GM12801 (cell line): ENCODE data around the gene PAIP2B.

Source experiments
- TF ChIP-seq, protein P1 (sequence below): IDR thresholded peaks from one replicate; pipeline ENCODE4 v1.5.1; 2011; ENCODE audit warnings: control low read depth; ENCODE audit not compliant: insufficient read length; ENCODE audit errors: extremely low read depth

The PAIP2B gene

GRCh38 chr2:71238089-71238488 lies 11.2 kb upstream of the PAIP2B start:
- TF ChIP-seq, protein P1, sequence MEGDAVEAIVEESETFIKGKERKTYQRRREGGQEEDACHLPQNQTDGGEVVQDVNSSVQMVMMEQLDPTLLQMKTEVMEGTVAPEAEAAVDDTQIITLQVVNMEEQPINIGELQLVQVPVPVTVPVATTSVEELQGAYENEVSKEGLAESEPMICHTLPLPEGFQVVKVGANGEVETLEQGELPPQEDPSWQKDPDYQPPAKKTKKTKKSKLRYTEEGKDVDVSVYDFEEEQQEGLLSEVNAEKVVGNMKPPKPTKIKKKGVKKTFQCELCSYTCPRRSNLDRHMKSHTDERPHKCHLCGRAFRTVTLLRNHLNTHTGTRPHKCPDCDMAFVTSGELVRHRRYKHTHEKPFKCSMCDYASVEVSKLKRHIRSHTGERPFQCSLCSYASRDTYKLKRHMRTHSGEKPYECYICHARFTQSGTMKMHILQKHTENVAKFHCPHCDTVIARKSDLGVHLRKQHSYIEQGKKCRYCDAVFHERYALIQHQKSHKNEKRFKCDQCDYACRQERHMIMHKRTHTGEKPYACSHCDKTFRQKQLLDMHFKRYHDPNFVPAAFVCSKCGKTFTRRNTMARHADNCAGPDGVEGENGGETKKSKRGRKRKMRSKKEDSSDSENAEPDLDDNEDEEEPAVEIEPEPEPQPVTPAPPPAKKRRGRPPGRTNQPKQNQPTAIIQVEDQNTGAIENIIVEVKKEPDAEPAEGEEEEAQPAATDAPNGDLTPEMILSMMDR, result no peak

- TF ChIP-seq, protein P1, result no peak
Observed at GRCh38 chr2:71235930-71236587, 9.2 kb upstream of the PAIP2B start.

DNA sequence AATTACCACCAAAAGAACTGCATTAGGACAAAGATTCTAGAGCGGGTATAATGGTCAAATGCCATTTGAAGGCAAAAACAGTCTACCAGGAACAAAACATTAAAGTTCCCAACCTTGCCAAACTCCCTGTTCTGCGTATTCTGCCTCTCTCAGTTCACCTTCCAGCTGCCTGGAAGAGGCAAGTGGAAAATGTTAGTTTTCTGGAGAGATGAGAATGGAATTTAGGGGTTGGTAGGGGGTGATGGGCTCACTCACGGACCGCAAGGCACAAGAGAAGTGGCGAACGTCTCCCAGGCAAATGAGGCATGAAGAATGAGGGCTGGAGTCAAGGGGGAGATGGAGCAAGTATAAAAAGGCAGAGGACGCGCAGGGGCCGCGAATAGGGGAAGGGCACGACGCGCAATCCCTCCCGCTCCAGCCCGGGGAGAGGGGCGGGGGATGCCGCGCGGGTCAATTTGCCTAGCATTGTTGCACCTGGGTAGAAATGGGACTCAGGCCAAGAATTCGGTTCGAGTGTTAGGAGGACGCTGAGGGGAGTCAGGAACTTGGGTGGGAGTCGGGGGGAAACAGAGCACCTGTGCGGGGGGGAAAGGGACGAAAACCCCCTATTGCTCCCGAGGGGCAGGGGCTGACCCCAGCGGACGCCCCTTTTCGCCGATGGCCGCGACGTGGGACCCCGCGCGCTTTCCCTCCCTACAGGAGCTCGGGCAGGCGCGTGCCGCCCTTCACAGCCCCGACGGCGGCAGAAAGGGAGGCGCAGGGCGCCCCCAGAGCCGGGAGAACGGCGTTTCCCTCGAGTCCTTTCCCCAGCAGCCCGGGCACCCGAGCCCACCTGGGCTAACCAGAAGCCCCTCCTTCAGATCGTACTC lies 573 bp downstream of the PAIP2B start:
- TF ChIP-seq, protein P1, result no peak

DNA sequence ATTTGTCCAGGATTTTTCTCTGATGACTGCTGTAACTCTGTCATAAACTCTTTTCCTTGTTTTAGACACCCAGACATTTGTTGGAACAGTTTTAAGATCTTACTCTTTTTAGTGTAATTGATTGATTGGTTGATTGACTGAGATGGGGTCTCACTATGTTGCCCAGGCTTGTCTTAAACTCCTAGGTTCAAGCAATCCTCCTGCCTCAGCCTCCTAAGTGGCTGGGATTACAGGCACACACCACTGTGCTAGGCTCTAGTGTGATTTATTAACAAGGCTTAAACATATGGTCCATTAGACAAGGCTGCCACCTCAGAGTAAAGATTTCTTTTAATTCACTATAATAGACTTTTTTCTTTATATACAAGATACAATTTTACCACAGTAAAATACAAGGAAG lies 2.0 kb downstream of the PAIP2B start:
- TF ChIP-seq, protein P1, result no peak

DNA sequence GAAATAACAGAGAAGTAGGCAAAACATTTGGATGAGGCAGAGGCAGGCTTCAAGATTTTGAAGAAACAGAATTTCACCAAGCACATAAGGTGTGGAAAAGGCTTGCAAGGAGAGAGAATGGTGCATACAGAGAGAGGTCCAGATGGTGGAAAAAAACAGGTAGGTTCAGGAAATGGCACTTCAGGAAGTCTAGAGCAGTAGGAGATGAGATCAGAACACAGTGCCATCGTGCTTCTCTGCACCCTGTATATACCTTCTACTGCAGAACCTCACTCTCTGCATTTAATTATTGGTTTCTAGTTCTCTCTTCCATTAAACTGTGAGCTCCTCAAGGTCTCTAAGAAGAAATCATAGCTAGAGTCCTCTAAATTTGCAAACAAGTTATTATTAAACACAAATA lies 2.4 kb downstream of the PAIP2B start:
- TF ChIP-seq, protein P1, result no peak

GRCh38 chr2:71223767-71224333 lies 3.1 kb downstream of the PAIP2B start:
- TF ChIP-seq, protein P1, result no peak

DNA sequence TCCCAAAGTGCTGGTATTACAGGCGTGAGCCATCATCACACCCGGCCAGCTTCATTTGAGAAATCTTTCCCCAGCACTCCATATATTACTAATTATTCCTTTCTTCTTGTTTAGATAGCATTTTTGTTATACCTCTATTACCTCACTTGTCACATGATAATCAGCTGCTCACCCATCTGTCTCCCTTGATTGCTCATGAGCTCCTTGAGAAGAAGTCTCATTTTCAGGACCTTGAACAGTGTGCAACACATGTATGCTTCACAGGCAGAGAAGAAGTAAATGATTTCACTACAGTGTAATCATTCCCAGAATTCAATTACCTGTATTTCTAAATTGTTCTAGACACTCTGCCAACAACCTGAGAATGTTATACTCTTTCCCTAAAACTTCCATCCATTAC lies 6.2 kb downstream of the PAIP2B start:
- TF ChIP-seq, protein P1, result no peak
